ENCODE results near the gene KCTD19.

GRCh38 chr16:67361038-67361437 is 34.5 kb upstream of the KCTD19 start:
- no peak for TF ChIP-seq SUZ12 (IDR thresholded peaks at IDR 0.05; ENCODE audit: extremely low read depth, insufficient read depth, insufficient read length)
- no peak for TF ChIP-seq YY1 (IDR thresholded peaks at IDR 0.05; ENCODE audit: insufficient read depth, insufficient read length)
- TF ChIP-seq ZNF274 (IDR thresholded peaks at IDR 0.05; ENCODE audit: low read depth, low read length): no peak
